Esophagus muscularis mucosa (tissue), 4 donors: ENCODE data around the gene SARM1. TPM values are rescaled to one million over a fixed set of nuclear protein-coding genes. Genes with fewer than 3 reads are reported as not detected.

Experiments
- DNase-seq: peaks from one replicate; pipeline ENCODE4 v3.0.0-alpha.2; 2017; ENCODE audit errors: extremely low spot score
- H3K27ac ChIP-seq, 4 donors: fragments of 200-600 bp; sonication (generic); replicated peaks in 1 of 4; 1 replicate in 3 of 4; 2 replicates in 1 of 4; pipeline ENCODE4 v1.5.1; 2016 to 2019; ENCODE audit warnings: mild to moderate bottlenecking in 1 of 4
- H3K27me3 ChIP-seq, 4 donors: fragments of 200-600 bp; sonication (generic); one replicate each; pipeline versions ENCODE4 v1.5.1 to v1.6.0; 2016 to 2019
- H3K36me3 ChIP-seq, 4 donors: fragments of 200-600 bp; sonication (generic); one replicate each; pipeline ENCODE4 v1.5.1; 2016 to 2019
- H3K4me1 ChIP-seq, 4 donors: fragments of 200-600 bp; sonication (generic); one replicate each; pipeline ENCODE4 v1.5.1; 2016 to 2019
- H3K4me3 ChIP-seq, 4 donors: fragments of 200-600 bp; sonication (generic); 1 replicate in 2 of 4; 2 replicates in 2 of 4; pipeline ENCODE4 v1.5.1; 2016 to 2019; ENCODE audit warnings: mild to moderate bottlenecking in 4 of 4, moderate library complexity in 1 of 4
- H3K9me3 ChIP-seq, 4 donors: fragments of 200-600 bp; sonication (generic); 1 replicate in 3 of 4; 2 replicates in 1 of 4; pipeline ENCODE4 v1.5.1; 2016 to 2019
- CTCF ChIP-seq, 3 experiments: fragments of 200-600 bp in 2 of 3; fragments of 450-650 bp in 1 of 3; sonication (generic) in 2 of 3; IDR thresholded peaks; one replicate each; pipeline ENCODE4 v1.5.1; 2017 to 2019; ENCODE audit warnings: antibody characterized with exemption in 3 of 3, mild to moderate bottlenecking in 2 of 3, moderate library complexity in 1 of 3
- EP300 ChIP-seq: sonication (generic); formaldehyde crosslinking; IDR thresholded peaks from one replicate; pipeline ENCODE4 v1.6.1; 2017; ENCODE audit warnings: antibody characterized with exemption
- POLR2A ChIP-seq: fragments of 450-650 bp; IDR thresholded peaks from one replicate; pipeline ENCODE4 v1.6.1; 2017; ENCODE audit warnings: antibody characterized with exemption, moderate library complexity, mild to moderate bottlenecking, low read depth
- POLR2AphosphoS5 ChIP-seq, 2 donors: sonication (generic); formaldehyde crosslinking; IDR thresholded peaks; one replicate each; pipeline ENCODE4 v1.6.1; 2017; ENCODE audit warnings: antibody characterized with exemption in 2 of 2
- WGBS: methylation state at CpG from one replicate; pipeline ENCODE4 v1.1.5; 2018; 5-methylcytosine and 5-hydroxymethylcytosine counted together
- intact Hi-C: fragments of 100-400 bp; cut with DNase I; formaldehyde crosslinking; loops from one replicate; pipeline ENCODE4 v1.15.1; 2023
- total RNA-seq, 4 donors: library from RNA; depleted of rRNA; stranded (reverse); fragments of >200 nt; gene quantifications; one replicate each; pipeline versions ENCODE4 v1.1.0 to v1.2.1, GENCODE V29; 2016

Gene SARM1
- total RNA-seq, 4 donors from 2014 or later: 8.3 to 24.9 (median 13.8) TPM

- no peak for DNase-seq
- Histone ChIP-seq H3K27me3 (no peaks in the 10 kb centered on the region), H3K4me3 (no peak overlapping the region), H3K27ac (no peak overlapping the region), H3K9me3 (no peaks in the 10 kb centered on the region), H3K36me3 (peaks cover 44 to 74% (median 73%) of the 10 kb centered on the region in 4 donors), H3K4me1 (peaks cover 29 to 46% (median 37%) of the 10 kb centered on the region in 4 donors)
- TF ChIP-seq CTCF (IDR thresholded peaks at IDR 0.05) (no peak), POLR2A (no peak), EP300 (no peak), POLR2AphosphoS5 (IDR thresholded peaks at IDR 0.05) (no peak)
- WGBS: 88% methylated on average over 10 of the region's 11 CpGs
- intact Hi-C loops: no loop called here
Measured at GRCh38 chr17:28341516-28341915, 30.0 kb upstream of the SARM1 start.

GRCh38 chr17:28342313-28342712, 29.2 kb upstream of the SARM1 start:
- H3K9me3 ChIP-seq: no peaks in the 10 kb centered on the region
- peaks cover 29 to 43% (median 37%) of the 10 kb centered on the region in 4 donors for H3K4me1 ChIP-seq
- no peak overlapping the region for H3K27ac ChIP-seq
- 91% methylated on average over 14 of the region's 14 CpGs for WGBS
- no peak overlapping the region for H3K4me3 ChIP-seq
- H3K27me3 ChIP-seq: no peaks in the 10 kb centered on the region
- peaks cover 52 to 82% (median 81%) of the 10 kb centered on the region in 4 donors for H3K36me3 ChIP-seq
- intact Hi-C loops: no loop called here
- DNase-seq: no peak
- TF ChIP-seq POLR2AphosphoS5 (IDR thresholded peaks at IDR 0.05): no peak

- 82% methylated on average over 9 of the region's 10 CpGs for WGBS
- Histone ChIP-seq H3K9me3 (no peaks in the 10 kb centered on the region), H3K27me3 (no peaks in the 10 kb centered on the region), H3K4me3 (no peak overlapping the region), H3K36me3 (peaks cover 62 to 94% (median 93%) of the 10 kb centered on the region in 4 donors), H3K4me1 (peaks cover 19 to 36% (median 29%) of the 10 kb centered on the region in 4 donors), H3K27ac (no peak overlapping the region)
- intact Hi-C loops: no loop called here
- no peak for DNase-seq
- TF ChIP-seq POLR2A (no peak), POLR2AphosphoS5 (IDR thresholded peaks at IDR 0.05) (no peak), EP300 (no peak), CTCF (IDR thresholded peaks at IDR 0.05) (no peak)
Measured at GRCh38 chr17:28343491-28343932, 28.0 kb upstream of the SARM1 start.

GRCh38 chr17:28344011-28344410, 27.5 kb upstream of the SARM1 start:
- H3K4me3 ChIP-seq: no peak overlapping the region
- DNase-seq: no peak
- H3K9me3 ChIP-seq: no peaks in the 10 kb centered on the region
- no peaks in the 10 kb centered on the region for H3K27me3 ChIP-seq
- WGBS: 85% methylated on average over 9 of the region's 9 CpGs
- intact Hi-C loops: no loop called here
- TF ChIP-seq EP300: no peak
- TF ChIP-seq CTCF (IDR thresholded peaks at IDR 0.05): no peak
- no peak for TF ChIP-seq POLR2A
- no peak for TF ChIP-seq POLR2AphosphoS5 (IDR thresholded peaks at IDR 0.05)
- peaks cover 14 to 33% (median 24%) of the 10 kb centered on the region in 4 donors for H3K4me1 ChIP-seq
- H3K27ac ChIP-seq: no peak overlapping the region
- H3K36me3 ChIP-seq: peaks cover 67 to 99% (median 98%) of the 10 kb centered on the region in 4 donors

GRCh38 chr17:28344435-28344901, 27.0 kb upstream of the SARM1 start:
- Histone ChIP-seq H3K27ac (no peak overlapping the region), H3K36me3 (peaks cover 66 to 100% (median 99%) of the 10 kb centered on the region in 4 donors), H3K4me3 (no peak overlapping the region), H3K27me3 (no peaks in the 10 kb centered on the region), H3K9me3 (no peaks in the 10 kb centered on the region), H3K4me1 (peaks cover 9 to 28% (median 20%) of the 10 kb centered on the region in 4 donors)
- DNase-seq: no peak
- WGBS: 83% methylated on average over 9 of the region's 19 CpGs
- no peak for TF ChIP-seq CTCF (IDR thresholded peaks at IDR 0.05)
- TF ChIP-seq EP300: no peak
- TF ChIP-seq POLR2A: no peak
- intact Hi-C loops: no loop called here
